ENCODE data around the gene KCNN1.
A peak's percentile ranks its signal among the peaks of the same experiment; 100 is the strongest.
"Not testable (repeated sequence)": the region's sequence is repeated elsewhere in the genome, so short reads cannot be mapped to it uniquely, and the experiment has no call there.

KCNN1 gene

DNA sequence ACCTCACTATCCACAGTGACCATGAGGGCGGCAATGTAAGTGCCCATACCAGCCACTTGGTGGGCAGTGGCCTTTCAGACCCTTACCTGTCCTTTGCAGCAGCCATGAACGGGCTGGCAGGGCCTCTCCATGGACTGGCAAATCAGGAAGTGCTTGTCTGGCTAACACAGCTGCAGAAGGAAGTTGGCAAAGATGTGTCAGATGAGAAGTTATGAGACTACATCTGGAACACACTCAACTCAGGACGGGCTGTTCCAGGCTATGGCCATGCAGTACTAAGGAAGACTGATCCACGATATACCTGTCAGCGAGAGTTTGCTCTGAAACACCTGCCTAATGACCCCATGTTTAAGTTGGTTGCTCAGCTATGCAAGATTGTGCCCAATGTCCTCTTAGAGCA lies 64.5 kb downstream of the KCNN1 start:
- not testable (repeated sequence) for DNase-seq

DNA sequence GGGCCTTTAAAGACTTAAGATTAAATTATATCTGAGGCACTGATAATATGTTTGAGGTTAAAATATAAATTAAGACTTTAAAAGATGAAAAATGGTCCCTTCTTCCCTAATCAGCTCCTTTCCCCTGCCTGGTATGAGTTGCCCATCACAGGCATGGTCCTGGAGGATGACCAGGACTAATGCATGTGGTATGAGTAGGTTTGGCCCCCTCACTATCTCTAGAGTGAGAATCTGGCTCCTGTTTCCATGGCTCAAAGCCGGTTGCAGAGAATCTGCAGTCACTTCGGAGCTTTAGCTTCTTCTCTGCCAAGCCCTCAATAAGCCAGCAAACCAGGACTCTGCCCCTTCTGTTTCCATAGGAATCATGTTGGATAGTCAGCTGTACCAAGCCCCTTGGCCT lies 65.2 kb downstream of the KCNN1 start:
- not testable (repeated sequence) for DNase-seq

DNA sequence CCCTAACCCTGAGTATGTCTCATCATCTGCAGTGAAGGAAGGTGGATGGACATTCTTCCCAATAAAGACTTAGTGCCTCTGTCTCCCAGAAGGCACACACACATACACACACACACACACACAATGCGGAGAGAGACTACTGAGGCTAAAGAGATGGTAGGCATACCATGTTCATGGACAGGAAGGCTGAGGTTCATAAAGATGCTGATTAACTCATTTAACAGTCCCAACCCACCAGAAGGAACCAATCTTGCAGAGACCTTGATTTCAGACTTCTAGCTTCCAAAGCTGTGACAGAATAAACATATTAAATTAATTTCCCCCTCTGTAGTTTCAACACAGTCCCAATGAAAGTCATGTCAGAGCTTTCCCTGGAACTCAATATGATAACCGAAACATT lies 74.1 kb downstream of the KCNN1 start:
- no peak for DNase-seq

DNA sequence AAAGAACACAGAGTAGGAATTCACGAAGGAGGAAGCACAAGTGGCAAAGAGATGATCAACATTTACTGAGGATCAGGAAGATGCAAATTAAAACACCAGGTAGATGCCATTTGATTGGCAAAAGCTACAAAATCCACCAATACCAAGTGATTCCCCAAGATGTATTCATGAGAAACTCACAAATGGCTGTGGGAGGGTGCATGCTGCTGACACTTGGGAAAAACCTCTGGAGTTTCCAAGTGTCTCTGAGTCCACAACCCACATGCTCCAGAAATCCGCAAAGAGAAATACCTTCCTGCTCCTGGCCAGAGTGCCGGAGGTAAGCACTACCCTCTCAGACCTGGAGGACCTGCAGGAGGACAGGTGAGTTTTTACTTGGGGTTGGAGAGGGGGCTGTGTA lies 76.8 kb downstream of the KCNN1 start:
- DNase-seq, result no peak

DNA sequence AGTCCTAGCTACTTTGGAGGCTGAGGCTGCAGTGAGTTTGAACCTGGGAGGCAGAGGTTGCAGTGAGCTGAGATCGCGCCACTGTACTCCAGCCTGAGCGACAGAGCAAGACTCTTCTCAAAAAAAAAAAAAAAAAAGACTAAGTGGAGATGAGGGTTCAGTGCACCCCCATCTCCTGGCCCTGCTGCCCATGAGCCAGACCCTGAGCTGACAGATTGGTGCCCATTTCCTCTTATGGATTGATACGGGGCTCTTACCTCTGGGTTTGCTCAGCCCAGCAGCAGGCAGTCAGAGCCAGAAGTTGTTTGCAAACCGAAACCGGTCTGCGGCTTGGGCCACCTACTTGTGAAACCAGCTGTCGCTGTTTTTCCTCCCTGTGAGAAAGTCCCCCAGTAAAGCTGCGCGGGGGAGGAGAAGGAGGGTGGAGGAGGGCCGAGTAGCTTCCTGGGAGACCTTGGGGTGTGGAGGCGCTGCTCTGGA lies 78.0 kb downstream of the KCNN1 start:
- peak; percentile 96 for DNase-seq

DNA sequence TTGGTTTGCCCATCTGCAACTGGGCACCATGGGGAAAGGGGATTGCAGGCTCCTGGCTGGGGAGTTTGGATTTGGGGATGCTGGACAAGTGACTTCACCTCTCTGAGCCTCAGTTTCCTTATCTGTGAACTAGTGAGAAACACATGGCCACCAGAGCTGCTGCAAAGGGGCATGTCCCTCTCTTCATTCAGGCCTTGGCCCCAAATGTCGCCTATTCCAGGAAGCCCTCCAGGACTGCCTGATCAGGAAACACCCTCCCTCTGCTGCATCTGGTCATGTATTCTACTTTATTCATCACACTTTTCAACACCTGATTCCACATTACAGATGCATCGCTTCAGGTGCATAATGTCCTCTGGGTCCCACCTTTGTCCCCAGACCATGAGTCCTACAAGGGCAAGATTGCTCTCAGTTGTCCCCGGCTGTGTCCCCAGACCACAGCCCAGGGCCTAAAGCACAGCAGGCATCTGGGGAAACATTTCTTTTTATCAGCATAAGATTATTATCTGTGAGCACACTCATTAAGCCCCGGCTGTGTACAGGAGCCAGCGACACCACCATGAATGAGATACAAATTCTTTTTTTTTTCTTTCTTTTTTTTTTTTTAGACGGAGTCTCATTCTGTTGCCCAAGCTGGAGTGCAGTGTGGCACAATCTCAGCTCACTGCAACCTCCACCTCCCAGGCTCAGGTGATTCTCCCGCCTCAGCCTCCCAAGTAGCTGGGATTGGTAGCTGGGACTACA lies 78.6 kb downstream of the KCNN1 start:
- no peak for DNase-seq

DNA sequence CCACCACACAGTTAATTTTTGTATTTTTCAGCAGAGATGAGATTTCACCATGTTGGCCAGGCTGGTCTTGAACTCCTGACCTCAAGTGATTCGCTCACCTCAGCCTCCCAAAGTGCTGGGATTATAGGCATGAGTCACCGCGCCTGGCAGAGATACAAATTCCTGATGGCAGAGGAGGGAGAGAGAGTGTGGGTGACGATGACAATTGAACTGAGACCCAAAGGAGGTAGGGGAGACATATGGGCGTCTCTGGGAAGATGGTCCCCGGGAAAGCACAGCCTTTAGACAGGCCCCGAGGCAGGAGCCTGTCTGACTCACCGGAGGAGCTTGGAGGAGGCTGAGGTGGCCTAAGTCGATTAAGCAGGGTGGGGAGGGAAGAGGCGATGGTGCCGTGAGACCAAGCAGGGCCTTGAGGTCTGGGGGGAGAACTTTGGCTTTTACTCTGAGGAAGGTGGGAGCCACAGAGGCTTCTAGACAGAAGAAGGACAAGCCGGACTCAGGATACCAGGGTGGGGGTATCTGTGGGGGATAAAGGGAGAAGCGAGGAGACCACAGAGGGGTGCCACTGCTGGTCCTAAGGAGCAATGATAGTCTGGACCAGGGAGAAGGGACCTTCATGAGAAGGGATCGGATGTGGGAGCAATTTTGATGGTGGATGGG lies 79.3 kb downstream of the KCNN1 start:
- no peak for DNase-seq

DNA sequence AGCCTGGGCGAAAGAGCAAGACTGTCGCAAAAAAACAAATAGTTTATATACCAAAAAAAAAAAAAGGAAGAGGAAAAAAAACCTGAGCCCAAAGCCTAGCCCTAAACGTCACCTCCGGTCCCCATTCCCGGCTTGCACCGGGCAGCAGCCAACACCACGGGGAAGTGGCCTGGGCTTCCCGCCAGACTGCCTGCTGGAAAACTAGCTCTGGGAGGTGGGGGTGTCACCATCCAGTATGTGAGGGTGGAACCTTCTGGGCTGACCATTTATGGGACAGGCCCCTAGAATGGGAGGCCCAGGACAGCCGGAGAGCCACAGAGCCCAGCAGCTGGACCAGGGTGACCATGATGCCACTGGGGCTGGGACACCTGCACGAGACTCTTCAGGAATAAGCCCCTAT lies 82.5 kb downstream of the KCNN1 start:
- no peak for DNase-seq

Measured in activated CD4-positive, alpha-beta T cell treated with anti-CD3 and anti-CD28 coated beads, Interleukin-10, Interleukin-2, amounts not matched to agents 100 ng/mL and 50 ng/mL, durations not matched to agents 16 hours and 8 hours (primary cell).